GM12875 (cell line): Measurements from ENCODE around the gene GTF3C4.
"Not testable (repeated sequence)": the region's sequence is repeated elsewhere in the genome, so short reads cannot be mapped to it uniquely, and the experiment has no call there.

Experiments used
- H3K4me3 ChIP-seq: one replicate; pipeline ENCODE4 v1.5.1; 2011; ENCODE audit warnings: low read depth, low read length, control low read depth
- CTCF ChIP-seq: IDR thresholded peaks from 2 replicates; pipeline ENCODE4 v1.5.1; 2011; ENCODE audit warnings: low read depth, mild to moderate bottlenecking, control low read depth, inconsistent platforms, low read length, moderate library complexity, borderline replicate concordance; ENCODE audit not compliant: insufficient read depth

Gene GTF3C4

GRCh38 chr9:132710333-132710732 lies 40.1 kb downstream of the GTF3C4 start:
- TF ChIP-seq CTCF = no peak
- H3K4me3 ChIP-seq = no peak overlapping the region

- H3K4me3 ChIP-seq = not testable (repeated sequence)
Measured at GRCh38 chr9:132711152-132711551, 40.9 kb downstream of the GTF3C4 start.

- no peak for TF ChIP-seq CTCF
Measured at GRCh38 chr9:132711846-132712245, 41.6 kb downstream of the GTF3C4 start.

GRCh38 chr9:132712753-132713152 lies 42.5 kb downstream of the GTF3C4 start:
- TF ChIP-seq CTCF = no peak
- no peak overlapping the region for H3K4me3 ChIP-seq

More at GRCh38 chr9:132711846-132712245, 41.6 kb downstream of the GTF3C4 start:
- H3K4me3 ChIP-seq = no peak overlapping the region

GRCh38 chr9:132716007-132716406 lies 45.7 kb downstream of the GTF3C4 start:
- TF ChIP-seq CTCF = no peak
- H3K4me3 ChIP-seq = no peak overlapping the region

- TF ChIP-seq CTCF = no peak
- no peak overlapping the region for H3K4me3 ChIP-seq
Measured at GRCh38 chr9:132717326-132717945, 47.2 kb downstream of the GTF3C4 start.

GRCh38 chr9:132718381-132718928 lies 48.2 kb downstream of the GTF3C4 start:
- not testable (repeated sequence) for H3K4me3 ChIP-seq

GRCh38 chr9:132721661-132722060 lies 51.4 kb downstream of the GTF3C4 start:
- TF ChIP-seq CTCF = no peak
- H3K4me3 ChIP-seq = no peak overlapping the region
